Caki2 (cell line): ENCODE measurements around the gene GID4. TPM values are rescaled to one million over a fixed set of nuclear protein-coding genes. Genes with fewer than 3 reads are reported as not detected.

ENCODE experiments used
- DNase-seq: peaks from one replicate; pipeline ENCODE4 v3.0.0-alpha.2; 2015; ENCODE audit warnings: low read depth
- in situ Hi-C: cut with HindIII; loops from 2 replicates; pipeline ENCODE4 v1.10.0; 2016; ENCODE audit warnings: low sequenced_read_pairs, low pct_unique_long_range_greater_than_20kb, mixed read lengths
- total RNA-seq: library from RNA; depleted of rRNA; stranded (reverse); fragments of >200 nt; shearing (Covaris generic); gene quantifications from 2 replicates; pipeline ENCODE4 v1.2.3, GENCODE V29; 2014; ENCODE audit warnings: low replicate concordance

The GID4 gene
- total RNA-seq, 1 experiment from 2014 or later, result 2.6 TPM

GRCh38 chr17:18076936-18077335 is 37.7 kb downstream of the GID4 start:
- no peak for DNase-seq
- in situ Hi-C loops, result no loop called here

GRCh38 chr17:18079543-18079942 is 40.3 kb downstream of the GID4 start:
- DNase-seq, result no peak
- in situ Hi-C loops, result no loop called here

GRCh38 chr17:18084256-18084655 is 45.0 kb downstream of the GID4 start:
- in situ Hi-C loops, result no loop called here
- DNase-seq, result no peak

GRCh38 chr17:18087610-18088491 is 48.6 kb downstream of the GID4 start, which contains the start of gene DRG2:
DRG2 (plus strand) TSS chr17:18087948; CDS start chr17:18088024, 76 bp downstream.
- in situ Hi-C loops, result no loop called here
- DNase-seq, result peak; percentile 86

GRCh38 chr17:18089613-18090012 is 50.4 kb downstream of the GID4 start:
- DNase-seq, result no peak

GRCh38 chr17:18093616-18094408 is 54.6 kb downstream of the GID4 start:
- DNase-seq, result peak; percentile 14
- in situ Hi-C loops, result no loop called here

More at GRCh38 chr17:18089613-18090012, 50.4 kb downstream of the GID4 start:
- in situ Hi-C loops, result no loop called here

GRCh38 chr17:18094409-18094807 is 55.2 kb downstream of the GID4 start:
- in situ Hi-C loops, result no loop called here
- no peak for DNase-seq

- in situ Hi-C loops, result no loop called here
Observed at GRCh38 chr17:18099516-18099915, 60.3 kb downstream of the GID4 start.

GRCh38 chr17:18100616-18101015 is 61.4 kb downstream of the GID4 start:
- in situ Hi-C loops, result no loop called here
- no peak for DNase-seq

More at GRCh38 chr17:18099516-18099915, 60.3 kb downstream of the GID4 start:
- no peak for DNase-seq

GRCh38 chr17:18101828-18102227 is 62.6 kb downstream of the GID4 start:
- no peak for DNase-seq
- in situ Hi-C loops, result no loop called here

GRCh38 chr17:18102640-18103039 is 63.4 kb downstream of the GID4 start:
- in situ Hi-C loops, result no loop called here
- DNase-seq, result no peak

- in situ Hi-C loops, result no loop called here
- DNase-seq, result no peak
Observed at GRCh38 chr17:18105027-18105426, 65.8 kb downstream of the GID4 start.

- no peak for DNase-seq
- in situ Hi-C loops, result no loop called here
Observed at GRCh38 chr17:18105595-18105994, 66.4 kb downstream of the GID4 start.

GRCh38 chr17:18106211-18106610 is 67.0 kb downstream of the GID4 start:
- DNase-seq, result no peak
- in situ Hi-C loops, result no loop called here

- in situ Hi-C loops, result no loop called here
- DNase-seq, result no peak
Observed at GRCh38 chr17:18107061-18107790, 68.0 kb downstream of the GID4 start.

- DNase-seq, result no peak
- in situ Hi-C loops, result no loop called here
Observed at GRCh38 chr17:18107971-18108370, 68.8 kb downstream of the GID4 start.

GRCh38 chr17:18108401-18109312 is 69.4 kb downstream of the GID4 start, which contains the start of gene MYO15A:
MYO15A (plus strand) TSS chr17:18108756; CDS start chr17:18118801, 10,045 bp downstream.
- no peak for DNase-seq
- in situ Hi-C loops, result no loop called here
